HepG2 (cell line): Measurements from ENCODE around the gene ADGRG6. TPM values are rescaled to one million over a fixed set of nuclear protein-coding genes. Genes with fewer than 3 reads are reported as not detected.

Experiments
- CEBPG ChIP-seq: IDR thresholded peaks from 2 replicates; pipeline ENCODE4 v1.6.1; 2016
- FOXP1 ChIP-seq, 2 experiments: fragments of 450-650 bp in 1 of 2; IDR thresholded peaks; 2 replicates each; pipeline ENCODE4 v1.6.1; 2017 to 2018; ENCODE audit warnings: antibody characterized with exemption in 1 of 2
- GATAD2A ChIP-seq: IDR thresholded peaks from 2 replicates; pipeline ENCODE4 v1.6.1; 2016
- HNF4A ChIP-seq: sonication (generic); formaldehyde crosslinking; IDR thresholded peaks from 2 replicates; pipeline ENCODE4 v1.4.0; 2020; ENCODE audit warnings: missing genetic modification reagents
- MAFG ChIP-seq: sonication (generic); formaldehyde crosslinking; IDR thresholded peaks from 2 replicates; pipeline ENCODE4 v1.5.1; 2020; ENCODE audit warnings: mild to moderate bottlenecking, missing genetic modification reagents
- MAFK ChIP-seq, 2 experiments: IDR thresholded peaks in 1 of 2; conservative IDR thresholded peaks in 1 of 2; 2 replicates each; pipeline ENCODE4 v1.6.1; 2011; ENCODE audit warnings: improper control_type of control experiment in 2 of 2, low read length in 2 of 2
- MIXL1 ChIP-seq: IDR thresholded peaks from 2 replicates; pipeline ENCODE4 v1.6.1; 2016
- POGZ ChIP-seq: sonication (generic); formaldehyde crosslinking; IDR thresholded peaks from 2 replicates; pipeline ENCODE4 v1.4.0; 2020; ENCODE audit warnings: mild to moderate bottlenecking, missing genetic modification reagents
- SETDB1 ChIP-seq: sonication (generic); formaldehyde crosslinking; IDR thresholded peaks from 2 replicates; pipeline ENCODE4 v1.5.1; 2020; ENCODE audit warnings: missing genetic modification reagents, mild to moderate bottlenecking, borderline replicate concordance
- SRF ChIP-seq: IDR thresholded peaks from 2 replicates; pipeline ENCODE4 v1.6.1; 2011; ENCODE audit warnings: mild to moderate bottlenecking, low read depth, low read length, moderate library complexity
- ZMYM4 ChIP-seq: sonication (generic); formaldehyde crosslinking; IDR thresholded peaks from 2 replicates; pipeline ENCODE4 v1.8.1; 2023; ENCODE audit warnings: mild to moderate bottlenecking, missing genetic modification reagents
- ZNF326 ChIP-seq: sonication (generic); formaldehyde crosslinking; IDR thresholded peaks from 2 replicates; pipeline ENCODE4 v1.4.0; 2020; ENCODE audit warnings: missing genetic modification reagents, borderline replicate concordance
- ZNF569 ChIP-seq: sonication (generic); formaldehyde crosslinking; IDR thresholded peaks from 2 replicates; pipeline ENCODE4 v1.5.0; 2020; ENCODE audit warnings: mild to moderate bottlenecking, missing genetic modification reagents, moderate library complexity, borderline replicate concordance
- polyA plus RNA-seq, 8 experiments: library from polyadenylated mRNA; depleted of rRNA in 3 of 8; stranded (reverse) in 7 of 8; unstranded in 1 of 8; fragments of >200 nt; fragmentation: Illumina TruSeq in 4 of 8; extraction: Trizol in 4 of 8; gene quantifications; 2 replicates each; pipeline versions ENCODE4 v1.2.1 to v1.2.3, GENCODE V29; 2011 to 2016; ENCODE audit warnings: low read depth in 4 of 8, missing spikeins in 1 of 8, mixed read lengths in 1 of 8; ENCODE audit not compliant: insufficient read depth in 1 of 8
- total RNA-seq, 5 experiments: library from RNA; depleted of rRNA; stranded (reverse); fragments of >200 nt; fragmentation: Illumina TruSeq; extraction: Trizol; gene quantifications; 2 replicates each; pipeline ENCODE4 v1.2.3, GENCODE V29; 2016; ENCODE audit warnings: low read depth in 1 of 5
- TF ChIP-seq, protein P1 (sequence below), 2 experiments: sonication (generic) in 1 of 2; formaldehyde crosslinking in 1 of 2; IDR thresholded peaks; 2 replicates each; pipeline versions ENCODE4 v1.6.1 to v1.9.0; 2014 to 2022; ENCODE audit warnings: antibody characterized with exemption in 1 of 2, borderline replicate concordance in 1 of 2, inconsistent platforms in 1 of 2, low read depth in 1 of 2, missing genetic modification reagents in 1 of 2
- TF ChIP-seq, protein P2 (sequence below): sonication (generic); formaldehyde crosslinking; IDR thresholded peaks from 2 replicates; pipeline ENCODE4 v1.4.0; 2020; ENCODE audit warnings: mild to moderate bottlenecking, missing genetic modification reagents

The ADGRG6 gene
- total and polyA plus RNA-seq, 2 of the 13 experiments (the other 11 are each of a cell fraction or from before 2014, with no cell fraction given), result 129 to 249 TPM

DNA sequence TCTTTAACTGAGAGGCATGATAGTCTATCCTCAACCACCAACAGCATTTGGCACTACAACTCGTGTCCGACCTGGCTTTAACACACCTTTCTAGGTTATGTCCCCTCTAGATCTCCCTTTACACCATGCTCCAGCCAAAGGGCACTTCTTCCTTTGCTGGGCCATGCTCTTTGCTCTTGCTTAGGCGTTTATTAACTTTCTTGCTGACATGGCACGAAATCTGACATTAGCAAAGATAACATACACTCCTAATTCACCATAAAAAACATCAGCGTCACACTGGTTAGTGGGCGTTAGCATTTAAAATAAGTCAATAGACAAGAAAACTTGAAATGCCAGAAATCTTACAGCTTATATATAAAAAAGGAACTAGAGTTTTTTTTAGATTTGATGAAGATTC lies 47.3 kb upstream of the ADGRG6 start (continued):
- TF ChIP-seq, protein P1, sequence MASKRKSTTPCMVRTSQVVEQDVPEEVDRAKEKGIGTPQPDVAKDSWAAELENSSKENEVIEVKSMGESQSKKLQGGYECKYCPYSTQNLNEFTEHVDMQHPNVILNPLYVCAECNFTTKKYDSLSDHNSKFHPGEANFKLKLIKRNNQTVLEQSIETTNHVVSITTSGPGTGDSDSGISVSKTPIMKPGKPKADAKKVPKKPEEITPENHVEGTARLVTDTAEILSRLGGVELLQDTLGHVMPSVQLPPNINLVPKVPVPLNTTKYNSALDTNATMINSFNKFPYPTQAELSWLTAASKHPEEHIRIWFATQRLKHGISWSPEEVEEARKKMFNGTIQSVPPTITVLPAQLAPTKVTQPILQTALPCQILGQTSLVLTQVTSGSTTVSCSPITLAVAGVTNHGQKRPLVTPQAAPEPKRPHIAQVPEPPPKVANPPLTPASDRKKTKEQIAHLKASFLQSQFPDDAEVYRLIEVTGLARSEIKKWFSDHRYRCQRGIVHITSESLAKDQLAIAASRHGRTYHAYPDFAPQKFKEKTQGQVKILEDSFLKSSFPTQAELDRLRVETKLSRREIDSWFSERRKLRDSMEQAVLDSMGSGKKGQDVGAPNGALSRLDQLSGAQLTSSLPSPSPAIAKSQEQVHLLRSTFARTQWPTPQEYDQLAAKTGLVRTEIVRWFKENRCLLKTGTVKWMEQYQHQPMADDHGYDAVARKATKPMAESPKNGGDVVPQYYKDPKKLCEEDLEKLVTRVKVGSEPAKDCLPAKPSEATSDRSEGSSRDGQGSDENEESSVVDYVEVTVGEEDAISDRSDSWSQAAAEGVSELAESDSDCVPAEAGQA (IDR thresholded peaks at IDR 0.05; ENCODE audit: low read depth), result no peak
- TF ChIP-seq, protein P1 (CRISPR knock-in tag; IDR thresholded peaks at IDR 0.05; ENCODE audit: borderline replicate concordance), result no peak
- TF ChIP-seq, protein P2, sequence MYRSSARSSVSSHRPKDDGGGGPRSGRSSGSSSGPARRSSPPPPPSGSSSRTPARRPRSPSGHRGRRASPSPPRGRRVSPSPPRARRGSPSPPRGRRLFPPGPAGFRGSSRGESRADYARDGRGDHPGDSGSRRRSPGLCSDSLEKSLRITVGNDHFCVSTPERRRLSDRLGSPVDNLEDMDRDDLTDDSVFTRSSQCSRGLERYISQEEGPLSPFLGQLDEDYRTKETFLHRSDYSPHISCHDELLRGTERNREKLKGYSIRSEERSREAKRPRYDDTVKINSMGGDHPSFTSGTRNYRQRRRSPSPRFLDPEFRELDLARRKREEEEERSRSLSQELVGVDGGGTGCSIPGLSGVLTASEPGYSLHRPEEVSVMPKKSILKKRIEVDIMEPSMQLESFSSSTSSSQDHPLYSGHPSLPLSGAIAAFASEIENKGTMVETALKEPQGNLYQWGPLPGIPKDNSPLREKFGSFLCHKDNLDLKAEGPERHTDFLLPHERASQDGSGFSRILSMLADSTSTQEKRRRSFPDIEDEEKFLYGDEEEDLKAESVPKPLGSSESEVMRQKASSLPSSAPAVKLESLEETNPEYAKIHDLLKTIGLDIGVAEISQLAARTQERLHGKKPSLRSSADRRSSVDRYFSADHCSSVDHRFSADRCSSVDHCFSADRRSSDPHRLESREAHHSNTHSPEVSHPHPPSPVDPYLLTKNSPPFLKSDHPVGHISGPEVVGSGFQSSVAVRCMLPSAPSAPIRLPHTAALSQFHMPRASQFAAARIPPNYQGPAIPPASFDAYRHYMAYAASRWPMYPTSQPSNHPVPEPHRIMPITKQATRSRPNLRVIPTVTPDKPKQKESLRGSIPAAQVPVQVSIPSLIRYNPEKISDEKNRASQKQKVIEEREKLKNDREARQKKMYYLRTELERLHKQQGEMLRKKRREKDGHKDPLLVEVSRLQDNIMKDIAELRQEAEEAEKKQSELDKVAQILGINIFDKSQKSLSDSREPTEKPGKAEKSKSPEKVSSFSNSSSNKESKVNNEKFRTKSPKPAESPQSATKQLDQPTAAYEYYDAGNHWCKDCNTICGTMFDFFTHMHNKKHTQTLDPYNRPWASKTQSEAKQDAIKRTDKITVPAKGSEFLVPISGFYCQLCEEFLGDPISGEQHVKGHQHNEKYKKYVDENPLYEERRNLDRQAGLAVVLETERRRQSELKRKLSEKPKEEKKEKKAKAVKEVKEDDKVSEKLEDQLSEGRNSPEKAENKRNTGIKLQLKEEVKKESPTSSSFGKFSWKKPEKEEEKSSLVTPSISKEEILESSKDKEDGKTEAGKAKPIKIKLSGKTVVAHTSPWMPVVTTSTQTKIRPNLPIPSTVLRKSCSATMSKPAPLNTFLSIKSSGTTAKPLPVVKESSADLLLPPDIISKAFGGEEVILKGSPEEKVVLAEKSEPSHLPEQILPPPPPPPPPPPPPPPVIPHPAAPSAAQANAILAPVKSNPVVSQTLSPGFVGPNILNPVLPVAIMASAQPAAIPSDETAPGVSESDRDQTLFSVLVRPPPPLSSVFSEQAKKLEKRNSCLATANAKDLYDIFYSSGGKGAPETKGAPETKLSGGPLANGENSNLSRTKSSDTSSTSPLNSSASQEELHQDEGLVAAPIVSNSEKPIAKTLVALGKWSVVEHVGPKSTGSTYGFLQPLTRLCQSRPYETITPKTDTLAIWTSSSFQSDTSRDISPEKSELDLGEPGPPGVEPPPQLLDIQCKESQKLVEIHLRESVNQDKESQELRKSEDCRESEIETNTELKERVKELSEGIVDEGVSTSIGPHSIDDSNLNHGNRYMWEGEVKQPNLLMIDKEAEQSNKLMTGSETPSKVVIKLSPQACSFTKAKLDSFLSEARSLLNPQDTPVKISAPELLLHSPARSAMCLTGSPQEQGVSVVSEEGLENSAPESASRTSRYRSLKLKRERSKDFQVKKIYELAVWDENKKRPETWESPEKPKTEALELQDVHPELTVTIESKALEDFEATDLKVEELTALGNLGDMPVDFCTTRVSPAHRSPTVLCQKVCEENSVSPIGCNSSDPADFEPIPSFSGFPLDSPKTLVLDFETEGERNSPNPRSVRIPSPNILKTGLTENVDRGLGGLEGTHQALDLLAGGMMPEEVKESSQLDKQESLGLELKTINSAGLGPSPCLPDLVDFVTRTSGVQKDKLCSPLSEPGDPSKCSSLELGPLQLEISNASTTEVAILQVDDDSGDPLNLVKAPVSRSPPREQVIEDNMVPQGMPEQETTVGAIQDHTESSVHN, result no peak
- TF ChIP-seq ZNF569 (CRISPR knock-in tag), result no peak
- TF ChIP-seq POGZ, result 0 out of 2 replicates have a peak, but pooled peaks have one; percentile 38
- 0 out of 2 replicates have a peak, but pooled peaks have one; percentile 55 for TF ChIP-seq MIXL1 (CRISPR knock-in tag)
- TF ChIP-seq SRF, result no peak
- TF ChIP-seq HNF4A (CRISPR knock-in tag), result peak; percentile 77
- no peak for TF ChIP-seq CEBPG
- no peak for TF ChIP-seq ZNF326 (CRISPR knock-in tag)
- peak; percentile 99 for TF ChIP-seq MAFK (conservative IDR thresholded peaks at IDR 0.05 in 1 of 2, IDR thresholded peaks at IDR 0.05 in 1 of 2; ENCODE audit: low read length in 2 of 2)
- no peak for TF ChIP-seq SETDB1 (CRISPR knock-in tag)
- TF ChIP-seq GATAD2A (CRISPR knock-in tag), result 0 out of 2 replicates have a peak, but pooled peaks have one; percentile 16
- TF ChIP-seq MAFG (CRISPR knock-in tag), result 0 out of 2 replicates have a peak, but pooled peaks have one; percentile 41
- TF ChIP-seq ZMYM4 (CRISPR knock-in tag), result peak; percentile 70; the same call in 1 of the 2 replicates
- no peak for TF ChIP-seq FOXP1 (IDR thresholded peaks at IDR 0.05)
- no peak for TF ChIP-seq FOXP1 (CRISPR knock-in tag; IDR thresholded peaks at IDR 0.05)
